Activated CD8-positive, alpha-beta T cell treated with anti-CD3 and anti-CD28 coated beads for 36 hours (primary cell): ENCODE data around the gene LIPC. TPM values are rescaled to one million over a fixed set of nuclear protein-coding genes. Genes with fewer than 3 reads are reported as not detected.

ENCODE experiments used
- ATAC-seq: fragments of 200-7000 bp; cut with Tn5 transposase; one replicate; pipeline ENCODE4 v1.10.0; 2021; ENCODE audit warnings: mild to moderate bottlenecking, moderate library complexity
- CTCF ChIA-PET: fragments of 350-600 bp; sonication (Branson Sonifier 250); formaldehyde crosslinking; loops from one replicate; lab custom pipeline; 2021; ENCODE audit warnings: antibody characterized with exemption; lab: Charles Lee
- POLR2A ChIA-PET: fragments of 350-600 bp; sonication (Branson Sonifier 250); formaldehyde crosslinking; loops from one replicate; lab custom pipeline; 2021; ENCODE audit warnings: antibody characterized with exemption; lab: Charles Lee
- DNase-seq: peaks from one replicate; pipeline ENCODE4 v3.0.0-alpha.2; 2020
- H3K27ac Mint-ChIP-seq: one replicate; pipeline ENCODE4 v1.8.0; 2021; ENCODE audit warnings: mild to moderate bottlenecking, mixed read lengths
- H3K27me3 Mint-ChIP-seq: one replicate; pipeline ENCODE4 v1.8.0; 2021; ENCODE audit warnings: mixed read lengths
- H3K36me3 Mint-ChIP-seq: one replicate; pipeline ENCODE4 v1.8.0; 2021; ENCODE audit warnings: low read depth, mixed read lengths
- H3K4me1 Mint-ChIP-seq: one replicate; pipeline ENCODE4 v1.8.0; 2021; ENCODE audit warnings: low read depth, mixed read lengths
- H3K4me3 Mint-ChIP-seq: one replicate; pipeline ENCODE4 v1.8.0; 2021; ENCODE audit warnings: mild to moderate bottlenecking, moderate library complexity, mixed read lengths
- H3K9me3 Mint-ChIP-seq: one replicate; pipeline ENCODE4 v1.8.0; 2021; ENCODE audit warnings: mixed read lengths
- CTCF ChIP-seq: fragments of 200-600 bp; IDR thresholded peaks from one replicate; pipeline ENCODE4 v1.8.0; 2022; ENCODE audit warnings: antibody characterized with exemption, mild to moderate bottlenecking
- intact Hi-C: fragments of 100-400 bp; cut with micrococcal nuclease; formaldehyde crosslinking; loops from one replicate; pipeline ENCODE4 v1.10.0; 2022
- total RNA-seq, 2 experiments: library from RNA; stranded (reverse); gene quantifications; one replicate each; pipeline ENCODE4 v1.2.3, GENCODE V29; 2021

The LIPC gene
- total RNA-seq, 2 experiments from 2014 or later, result 1.0 to 1.2 TPM

DNA sequence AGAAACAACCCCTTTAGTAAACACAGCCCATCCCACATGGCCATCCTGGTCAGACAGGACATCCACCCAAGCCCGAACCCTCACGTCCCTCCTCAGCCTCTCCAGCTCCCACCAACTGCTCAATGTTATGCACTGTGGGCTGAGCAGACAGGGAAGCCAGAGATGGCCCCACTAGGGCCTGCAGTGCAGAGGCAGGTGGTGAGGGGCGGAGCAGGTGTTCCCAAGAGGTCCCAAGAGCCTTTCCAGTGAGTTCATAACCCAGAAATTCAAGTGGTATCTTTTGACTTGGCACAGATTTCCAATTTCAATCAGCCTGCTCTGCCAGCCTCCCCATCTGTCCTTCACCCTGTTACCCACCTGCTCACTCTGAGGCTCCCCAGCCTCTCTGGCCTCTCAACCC lies 130.3 kb downstream of the LIPC start:
- Mint-ChIP-seq H3K9me3 (no peaks in the 10 kb centered on the region), H3K27ac (no peak overlapping the region), H3K4me1 (no peaks in the 10 kb centered on the region), H3K36me3 (no peaks in the 10 kb centered on the region), H3K4me3 (no peak overlapping the region), H3K27me3 (no peaks in the 10 kb centered on the region)
- CTCF ChIA-PET, result no interaction called here
- POLR2A ChIA-PET, result interaction anchor here (0.6 to 1.2 kb wide), 2 partner anchors 16 to 72 kb away, joined by 3 read pairs; no protein-coding TSS in a partner anchor
- no peak for ATAC-seq
- intact Hi-C loops, result no loop called here
- TF ChIP-seq CTCF, result no peak
- DNase-seq, result no peak

GRCh38 chr15:58564981-58565380 lies 133.2 kb downstream of the LIPC start:
- intact Hi-C loops, result no loop called here
- CTCF ChIA-PET, result no interaction called here
- POLR2A ChIA-PET, result no interaction called here

GRCh38 chr15:58565619-58566018 lies 133.8 kb downstream of the LIPC start:
- ATAC-seq (no peak), DNase-seq (no peak)
- H3K4me1 Mint-ChIP-seq, result peaks cover 10% of the 10 kb centered on the region
- TF ChIP-seq CTCF, result no peak
- intact Hi-C loops, result no loop called here
- no peaks in the 10 kb centered on the region for H3K27me3 Mint-ChIP-seq
- H3K4me3 Mint-ChIP-seq, result no peak overlapping the region
- ChIA-PET POLR2A (no interaction called here), CTCF (no interaction called here)
- H3K27ac Mint-ChIP-seq, result no peak overlapping the region
- no peaks in the 10 kb centered on the region for H3K9me3 Mint-ChIP-seq
- no peaks in the 10 kb centered on the region for H3K36me3 Mint-ChIP-seq

More at GRCh38 chr15:58564981-58565380, 133.2 kb downstream of the LIPC start:
- ATAC-seq (no peak), DNase-seq (no peak)
- H3K27ac Mint-ChIP-seq, result no peak overlapping the region
- no peaks in the 10 kb centered on the region for H3K36me3 Mint-ChIP-seq
- H3K4me3 Mint-ChIP-seq, result no peak overlapping the region
- peaks cover 10% of the 10 kb centered on the region for H3K4me1 Mint-ChIP-seq
- H3K27me3 Mint-ChIP-seq, result no peaks in the 10 kb centered on the region
- TF ChIP-seq CTCF, result no peak
- H3K9me3 Mint-ChIP-seq, result no peaks in the 10 kb centered on the region

DNA sequence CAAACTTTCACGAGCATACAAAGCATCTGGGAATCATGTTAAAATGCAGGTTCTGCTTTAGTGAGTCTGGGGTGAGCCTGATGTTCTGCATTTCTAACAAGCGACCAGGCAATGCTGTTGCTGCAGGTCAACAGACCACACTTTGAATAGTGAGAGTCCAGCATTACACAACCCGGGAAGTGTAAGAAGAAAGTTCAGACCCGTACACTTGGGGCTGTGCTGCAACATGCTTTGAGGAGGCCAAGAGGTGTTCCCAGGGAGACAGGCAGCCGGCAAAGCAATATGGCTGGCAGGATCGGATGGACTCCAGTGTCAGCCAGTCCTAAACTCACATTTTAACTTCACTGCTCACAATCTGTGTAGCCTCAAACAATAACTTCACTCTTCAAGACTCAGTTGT lies 134.2 kb downstream of the LIPC start:
- intact Hi-C loops, result no loop called here
- Mint-ChIP-seq H3K27ac (no peak overlapping the region), H3K27me3 (no peaks in the 10 kb centered on the region), H3K4me1 (peaks cover 10% of the 10 kb centered on the region), H3K9me3 (no peaks in the 10 kb centered on the region), H3K4me3 (no peak overlapping the region), H3K36me3 (no peaks in the 10 kb centered on the region)
- CTCF ChIA-PET, result no interaction called here
- TF ChIP-seq CTCF, result no peak
- no peak for ATAC-seq
- no peak for DNase-seq
- POLR2A ChIA-PET, result no interaction called here

DNA sequence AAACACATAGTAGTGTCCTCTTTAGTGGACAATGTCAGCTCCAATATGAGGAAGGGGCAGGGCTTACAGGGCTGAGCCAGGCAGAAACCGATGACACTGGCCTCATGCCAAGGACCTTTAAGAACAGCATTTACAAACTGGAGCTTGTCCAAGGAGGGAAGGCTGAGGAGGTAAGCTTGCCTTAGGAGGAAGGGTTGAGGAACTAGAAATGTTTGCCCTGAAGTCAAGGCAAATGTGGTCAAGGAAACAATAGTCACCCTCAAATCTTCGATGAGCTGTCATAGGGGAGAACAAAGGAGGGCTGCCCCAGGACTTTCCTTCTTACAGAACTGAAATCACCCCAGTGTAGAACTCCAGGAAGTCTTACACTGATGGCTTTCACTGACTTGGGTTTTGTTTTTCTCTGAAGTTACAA lies 136.4 kb downstream of the LIPC start:
- no peaks in the 10 kb centered on the region for H3K27me3 Mint-ChIP-seq
- intact Hi-C loops, result no loop called here
- ChIA-PET POLR2A (no interaction called here), CTCF (interaction anchor here (0.7 to 1.2 kb wide), 4 partner anchors 9 to 1514 kb away, joined by 3 to 5 read pairs (median 3); no protein-coding TSS in a partner anchor)
- peak overlapping the region; percentile 72 for H3K27ac Mint-ChIP-seq
- DNase-seq, result peak; percentile 33
- H3K4me3 Mint-ChIP-seq, result no peak overlapping the region
- no peaks in the 10 kb centered on the region for H3K9me3 Mint-ChIP-seq
- TF ChIP-seq CTCF, result no peak
- peak; percentile 77 for ATAC-seq
- peaks cover 10% of the 10 kb centered on the region for H3K4me1 Mint-ChIP-seq
- no peaks in the 10 kb centered on the region for H3K36me3 Mint-ChIP-seq
